GM19025 (cell line): ENCODE results near the gene DCAF15.
A peak's percentile ranks its signal among the peaks of the same experiment; 100 is the strongest.
"Not testable (repeated sequence)": the region's sequence is repeated elsewhere in the genome, so short reads cannot be mapped to it uniquely, and the experiment has no call there.

Experiments
- ATAC-seq: cut with Tn5 transposase; IDR thresholded peaks from one replicate; pipeline ENCODE4 v1.9.1; 2021; ENCODE audit warnings: mild to moderate bottlenecking, low read depth, moderate library complexity; ENCODE audit not compliant: unreplicated experiment

The DCAF15 gene

GRCh38 chr19:13952154-13952930 is at the start of gene DCAF15:
Gene DCAF15, plus strand, starts transcription at chr19:13952509. Its CDS starts 4 bp downstream, at chr19:13952513.
- peak; percentile 95 for ATAC-seq

- ATAC-seq = no peak
Measured at GRCh38 chr19:13902993-13903555, 49.2 kb upstream of the DCAF15 start.

- ATAC-seq = peak; percentile 93
Measured at GRCh38 chr19:13905634-13906520, 46.4 kb upstream of the DCAF15 start, which contains the start of the genes BRME1 and CC2D1A. Gene BRME1, minus strand, starts transcription at chr19:13906117. Its CDS starts 1,225 bp downstream, at chr19:13904892. Gene CC2D1A, plus strand, starts transcription at chr19:13906201. Its CDS starts 241 bp downstream, at chr19:13906442.

- peak; percentile 13 for ATAC-seq
Measured at GRCh38 chr19:13906521-13906904, 45.8 kb upstream of the DCAF15 start.

GRCh38 chr19:13906910-13907309 is 45.4 kb upstream of the DCAF15 start:
- no peak for ATAC-seq

GRCh38 chr19:13908674-13909073 is 43.6 kb upstream of the DCAF15 start:
- ATAC-seq = no peak

- ATAC-seq = no peak
Measured at GRCh38 chr19:13909430-13909829, 42.9 kb upstream of the DCAF15 start.

GRCh38 chr19:13913352-13913751 is 39.0 kb upstream of the DCAF15 start:
- ATAC-seq = no peak

- no peak for ATAC-seq
Measured at GRCh38 chr19:13914777-13915176, 37.5 kb upstream of the DCAF15 start.

GRCh38 chr19:13917888-13918406 is 34.4 kb upstream of the DCAF15 start:
- no peak for ATAC-seq

- ATAC-seq = no peak
Measured at GRCh38 chr19:13918726-13919411, 33.4 kb upstream of the DCAF15 start.

- no peak for ATAC-seq
Measured at GRCh38 chr19:13920524-13920923, 31.8 kb upstream of the DCAF15 start.

- no peak for ATAC-seq
Measured at GRCh38 chr19:13920940-13921747, 31.2 kb upstream of the DCAF15 start.

GRCh38 chr19:13922118-13922517 is 30.2 kb upstream of the DCAF15 start:
- ATAC-seq = not testable (repeated sequence)

GRCh38 chr19:13923194-13923987 is 28.9 kb upstream of the DCAF15 start:
- no peak for ATAC-seq

- no peak for ATAC-seq
Measured at GRCh38 chr19:13926010-13926409, 26.3 kb upstream of the DCAF15 start.

GRCh38 chr19:13926715-13927114 is 25.6 kb upstream of the DCAF15 start:
- ATAC-seq = no peak

GRCh38 chr19:13929340-13929739 is 23.0 kb upstream of the DCAF15 start:
- no peak for ATAC-seq

GRCh38 chr19:13929956-13930355 is 22.4 kb upstream of the DCAF15 start:
- ATAC-seq = no peak
